HFF-Myc (cell line): ENCODE data around the gene HEXB.
"Not testable (repeated sequence)": the region's sequence is repeated elsewhere in the genome, so short reads cannot be mapped to it uniquely, and the experiment has no call there.

Source experiments
- DNase-seq: peaks from one replicate; pipeline ENCODE4 v3.0.0-alpha.2; 2011; ENCODE audit warnings: low read depth; ENCODE audit errors: extremely low read depth
- H3K4me3 ChIP-seq: replicated peaks from 2 replicates; pipeline ENCODE4 v1.5.1; 2011; ENCODE audit warnings: low read depth, mild to moderate bottlenecking, control low read depth, low read length
- CTCF ChIP-seq: IDR thresholded peaks from 2 replicates; pipeline ENCODE4 v1.5.1; 2012; ENCODE audit warnings: mild to moderate bottlenecking, low read depth, low read length, control low read depth; ENCODE audit errors: missing control alignments

HEXB gene

GRCh38 chr5:74725331-74725730 lies 40.3 kb downstream of the HEXB start:
- H3K4me3 ChIP-seq, result no peak overlapping the region
- no peak for TF ChIP-seq CTCF
- no peak for DNase-seq

GRCh38 chr5:74736759-74737158 lies 51.7 kb downstream of the HEXB start:
- no peak for DNase-seq
- no peak for TF ChIP-seq CTCF
- H3K4me3 ChIP-seq, result no peak overlapping the region

- TF ChIP-seq CTCF, result no peak
- DNase-seq, result no peak
- no peak overlapping the region for H3K4me3 ChIP-seq
These were observed 53.4 kb downstream of the HEXB start for GRCh38 chr5:74738406-74738805.

- not testable (repeated sequence) for DNase-seq, H3K4me3 ChIP-seq
These were observed 63.7 kb downstream of the HEXB start for GRCh38 chr5:74748742-74749141.

GRCh38 chr5:74761241-74761640 lies 76.2 kb downstream of the HEXB start:
- no peak overlapping the region for H3K4me3 ChIP-seq
- no peak for TF ChIP-seq CTCF
- DNase-seq, result no peak

- TF ChIP-seq CTCF, result no peak
- H3K4me3 ChIP-seq, result no peak overlapping the region
- DNase-seq, result no peak
These were observed 77.6 kb downstream of the HEXB start for GRCh38 chr5:74762599-74762998.

GRCh38 chr5:74763504-74763903 lies 78.5 kb downstream of the HEXB start:
- TF ChIP-seq CTCF, result no peak
- DNase-seq, result no peak
- H3K4me3 ChIP-seq, result no peak overlapping the region
